NCI-H510A (cell line): Measurements from ENCODE around the gene PI4KB.
A peak's percentile ranks its signal among the peaks of the same experiment; 100 is the strongest.

Experiments
- DNase-seq: peaks from one replicate; lab custom pipeline; 2025; lab: John Stamatoyannopoulos, UW

PI4KB gene

DNA sequence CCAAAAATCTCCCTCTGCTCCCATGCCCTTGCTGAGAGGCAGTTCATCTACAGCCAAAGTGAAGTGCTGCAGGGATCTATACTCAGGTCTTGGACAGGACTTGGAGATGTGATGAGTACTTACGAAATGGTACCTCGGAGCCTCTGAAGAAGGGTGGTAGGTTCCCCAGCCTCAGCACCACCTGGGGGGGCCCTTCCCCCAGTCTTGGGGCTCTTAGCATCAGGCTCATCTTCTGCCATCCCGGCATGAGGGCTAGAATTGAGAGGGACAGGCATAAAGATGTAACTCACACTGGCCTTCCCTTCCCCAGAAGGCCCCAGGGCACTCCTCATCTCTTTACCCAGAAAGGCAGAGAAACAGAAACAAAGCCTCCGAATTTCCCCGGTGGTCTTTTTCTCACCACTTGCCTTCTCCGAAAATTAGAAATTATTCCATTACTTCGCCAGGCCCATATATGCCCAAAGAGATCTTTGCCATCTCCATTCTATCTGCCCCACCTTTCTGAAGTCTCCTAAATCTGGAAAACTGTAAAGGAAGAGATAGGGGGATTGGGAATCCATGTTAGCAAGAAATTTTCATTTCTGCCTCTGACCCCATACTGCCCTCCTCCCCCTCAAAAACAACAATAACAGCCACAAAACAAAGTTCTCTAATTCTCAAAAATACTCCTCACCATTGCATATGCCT, 19.0 kb upstream of the PI4KB start:
- no peak for DNase-seq

DNA sequence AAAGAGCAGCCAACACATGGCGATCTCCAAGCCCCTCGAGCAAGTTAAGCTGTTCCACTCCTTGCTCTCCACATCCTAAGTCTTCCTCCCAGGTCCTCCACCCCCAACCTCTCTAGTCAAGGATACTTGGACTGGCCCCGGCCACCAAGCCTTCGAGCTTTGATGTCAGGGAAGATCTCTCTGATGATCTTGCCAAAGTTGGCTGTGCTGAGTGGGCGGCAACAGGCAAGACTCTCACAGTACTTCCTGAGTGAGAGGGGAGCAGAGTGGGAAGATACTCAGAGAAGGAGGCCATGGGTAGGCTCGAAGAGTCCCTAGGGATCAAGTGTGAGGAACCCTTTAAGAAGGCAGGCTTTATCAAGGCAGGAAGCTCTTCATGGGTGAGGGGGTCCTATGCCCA, 17.1 kb upstream of the PI4KB start:
- no peak for DNase-seq

GRCh38 chr1:151343587-151343986, 16.4 kb upstream of the PI4KB start:
- no peak for DNase-seq

DNA sequence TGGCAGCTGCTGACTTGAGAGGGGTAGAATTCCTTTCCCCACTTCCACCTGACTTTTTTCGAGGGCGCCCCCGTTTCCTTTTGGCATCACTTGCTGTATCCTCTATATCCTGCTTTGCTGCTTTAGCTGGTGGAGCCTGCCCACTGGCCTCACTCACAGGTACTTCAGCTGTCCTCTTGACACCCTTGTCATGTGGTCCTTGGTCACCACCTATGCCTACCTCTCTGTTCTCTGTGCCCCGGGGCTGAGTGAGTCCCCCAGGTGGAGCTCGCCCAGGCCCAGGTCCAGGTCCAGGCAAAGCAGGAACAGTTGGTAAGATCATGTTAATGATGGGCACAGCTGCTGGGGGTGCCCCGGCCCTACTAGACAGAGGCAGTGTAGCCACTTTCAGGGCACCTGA, 15.4 kb upstream of the PI4KB start:
- DNase-seq, result no peak

GRCh38 chr1:151342021-151342420, 14.8 kb upstream of the PI4KB start:
- DNase-seq, result no peak

- peak; percentile 66 for DNase-seq
Observed at GRCh38 chr1:151340870-151341754, 13.9 kb upstream of the PI4KB start.

GRCh38 chr1:151336556-151336955, 9.3 kb upstream of the PI4KB start:
- no peak for DNase-seq

DNA sequence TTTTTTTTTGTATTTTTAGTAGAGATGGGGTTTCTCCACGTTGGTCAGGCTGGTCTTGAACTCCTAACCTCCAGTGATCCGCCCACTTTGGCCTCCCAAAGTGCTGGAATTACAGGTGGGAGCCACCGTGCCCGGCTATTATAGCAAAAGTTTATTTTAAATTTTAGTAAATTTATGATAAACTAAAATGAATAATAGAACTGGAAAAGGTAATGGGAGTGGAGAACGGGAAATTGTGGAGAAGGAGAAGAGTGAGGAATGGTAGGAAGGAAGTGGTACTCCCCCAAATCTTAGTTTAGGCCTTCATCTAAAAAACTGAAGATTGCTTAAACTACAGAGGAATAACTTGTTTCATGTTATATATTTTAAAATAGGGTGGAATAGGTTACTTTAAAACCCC, 7.6 kb upstream of the PI4KB start:
- DNase-seq, result no peak

DNA sequence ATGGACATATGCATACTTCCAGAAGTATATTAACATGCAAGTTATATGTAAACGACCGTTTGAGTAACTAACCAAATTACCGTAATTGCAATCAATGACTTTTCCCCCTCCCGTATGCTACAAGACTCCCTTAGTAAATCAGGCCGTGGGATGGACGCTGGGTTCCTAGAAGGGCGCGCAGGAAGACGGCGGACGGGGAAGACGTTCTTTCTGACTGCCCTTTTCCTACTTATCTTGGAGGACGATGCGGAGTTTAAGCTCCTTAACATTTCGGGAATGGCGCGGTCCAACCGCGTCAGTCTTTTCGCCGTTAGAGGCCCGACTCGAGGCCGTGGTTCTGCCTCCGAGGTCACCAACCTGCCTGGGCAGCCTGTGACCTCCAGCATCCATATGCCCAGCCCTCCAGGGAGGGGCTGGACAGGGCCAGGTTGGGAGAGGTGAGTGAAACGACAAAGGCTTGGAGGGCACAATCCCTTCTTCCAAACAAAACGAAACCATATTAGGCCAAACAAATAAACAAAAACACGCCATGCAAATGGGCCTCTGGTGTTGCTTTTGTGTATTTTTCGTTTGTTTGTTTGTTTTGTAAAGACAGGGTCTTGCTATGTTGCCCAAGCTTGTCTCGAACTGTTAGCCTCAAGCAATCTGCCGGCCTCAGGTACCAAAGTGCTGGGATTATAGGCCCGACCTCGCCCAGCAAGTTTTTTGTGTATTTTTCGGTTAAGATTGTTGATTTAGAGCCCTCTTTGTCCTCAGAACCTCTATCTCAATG, 873 bp upstream of the PI4KB start:
- peak; percentile 11 for DNase-seq

DNA sequence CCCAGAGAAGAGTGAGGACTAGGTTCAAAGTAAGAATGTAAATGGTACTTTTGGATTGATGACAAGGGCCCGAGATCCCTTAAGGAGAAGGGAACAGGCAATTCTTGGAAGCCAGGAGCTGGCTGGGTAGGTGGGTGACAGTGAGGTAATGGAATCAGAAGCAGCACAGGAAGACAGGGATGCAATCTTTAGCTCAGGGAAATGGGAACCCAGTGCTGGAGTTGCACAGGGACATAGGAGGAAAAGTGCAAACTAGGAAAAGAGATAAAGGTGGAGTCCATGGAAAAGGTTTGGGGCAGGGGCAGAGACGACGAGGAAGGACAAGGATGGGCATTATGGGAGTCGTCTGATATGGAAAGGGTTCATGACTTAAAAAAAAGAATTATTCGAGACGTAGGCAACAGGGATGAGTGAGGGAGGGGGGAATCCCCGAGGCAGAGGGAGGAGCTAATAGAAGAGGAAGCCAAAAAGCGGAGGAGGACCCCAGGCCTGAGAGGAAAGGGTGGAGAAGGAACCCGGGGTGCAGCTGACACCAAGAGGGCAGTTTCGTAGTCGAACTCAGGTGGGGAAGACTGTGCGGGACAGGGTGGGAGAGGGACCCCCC, 495 bp downstream of the PI4KB start:
- DNase-seq, result no peak

- DNase-seq, result no peak
Observed at GRCh38 chr1:151325646-151326429, 1.4 kb downstream of the PI4KB start.

GRCh38 chr1:151325231-151325630, 2.0 kb downstream of the PI4KB start:
- no peak for DNase-seq

- no peak for DNase-seq
Observed at GRCh38 chr1:151324390-151324930, 2.8 kb downstream of the PI4KB start.

DNA sequence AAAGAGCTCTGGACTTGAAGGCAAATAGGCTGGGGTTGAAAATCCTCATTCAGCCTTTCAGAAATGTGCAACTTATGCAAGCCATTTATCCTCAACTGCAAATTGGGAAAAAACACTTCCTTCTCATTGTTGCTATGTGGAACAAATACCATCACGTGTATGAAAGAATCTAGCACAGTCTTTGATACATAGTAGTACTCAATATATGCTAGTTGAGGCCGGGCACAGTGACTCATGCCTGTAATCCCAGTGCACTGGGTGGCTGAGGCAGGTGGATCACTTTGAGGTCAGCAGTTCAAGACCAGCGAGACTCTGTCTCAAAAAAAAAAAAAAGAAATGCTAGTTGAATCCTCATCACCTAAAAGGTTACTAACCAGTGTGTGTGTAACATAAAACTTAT, 8.2 kb downstream of the PI4KB start:
- DNase-seq, result no peak

GRCh38 chr1:151315565-151316235, 11.5 kb downstream of the PI4KB start:
- no peak for DNase-seq

DNA sequence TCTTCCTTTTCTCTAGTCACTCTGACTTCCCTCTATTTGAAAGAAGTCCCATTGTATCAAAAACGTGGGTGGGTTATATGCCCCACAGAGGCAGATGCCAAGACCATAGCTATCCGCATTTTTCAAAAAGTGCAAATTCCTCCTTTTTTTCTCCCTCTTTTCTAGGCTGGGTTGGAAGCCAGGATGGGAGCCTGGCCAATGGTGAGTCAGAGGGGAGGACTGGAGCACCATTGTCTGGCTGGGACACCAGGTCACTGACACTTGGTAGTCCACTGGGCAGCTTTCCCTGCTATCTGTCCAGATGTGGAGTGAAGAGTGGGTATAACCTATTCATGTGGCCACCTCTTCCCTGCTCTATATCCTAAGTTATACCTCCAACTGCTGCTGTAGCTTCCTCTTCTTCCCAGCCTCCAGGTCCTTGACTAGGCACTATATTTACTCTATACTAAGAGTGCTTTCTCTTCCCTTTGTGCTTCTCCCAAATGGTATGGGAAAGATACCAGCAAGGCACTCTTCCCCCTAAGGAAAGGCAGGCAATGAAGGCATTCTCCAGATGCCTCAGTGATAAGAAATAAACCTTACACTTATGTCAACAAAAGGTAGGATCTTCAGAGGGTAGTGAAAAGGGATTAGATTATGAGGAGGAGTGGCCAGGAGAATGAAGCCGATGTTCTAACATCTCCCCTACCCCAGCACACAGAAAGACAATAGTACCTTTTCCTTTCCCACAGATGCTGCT, 12.9 kb downstream of the PI4KB start:
- DNase-seq, result no peak

- DNase-seq, result no peak
Observed at GRCh38 chr1:151313501-151313900, 13.7 kb downstream of the PI4KB start.

DNA sequence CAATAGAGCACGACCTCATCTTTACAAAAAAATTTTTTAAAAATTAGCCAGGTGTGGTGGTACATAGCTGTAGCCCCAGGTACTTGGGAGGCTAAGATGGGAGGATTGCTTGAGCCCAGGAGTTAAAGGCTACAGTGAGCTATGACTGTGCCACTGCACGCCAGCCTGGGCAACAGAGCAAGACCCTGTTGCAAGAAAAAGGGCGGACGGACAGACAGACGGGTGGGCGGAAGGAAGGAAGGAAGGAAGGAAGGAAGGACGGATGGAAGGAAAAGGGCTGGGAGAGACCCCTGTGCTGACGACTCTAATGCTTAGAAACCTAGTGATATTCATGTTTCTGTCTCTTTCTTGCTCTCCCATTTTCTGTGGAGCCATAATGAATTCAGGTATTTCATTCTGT, 14.4 kb downstream of the PI4KB start:
- DNase-seq, result no peak

- no peak for DNase-seq
Observed at GRCh38 chr1:151312411-151312810, 14.8 kb downstream of the PI4KB start.
